HG02678 (cell line): ENCODE measurements around the gene PEBP1.

Source experiments
- ATAC-seq: cut with Tn5 transposase; IDR thresholded peaks from one replicate; pipeline ENCODE4 v1.9.1; 2021; ENCODE audit warnings: mild to moderate bottlenecking, moderate library complexity; ENCODE audit not compliant: unreplicated experiment

The PEBP1 gene

GRCh38 chr12:118135788-118136558 is at the start of gene PEBP1:
Gene PEBP1 (plus strand): TSS chr12:118136124. CDS start chr12:118136210, 86 bp downstream.
- ATAC-seq, result peak; percentile 96

DNA sequence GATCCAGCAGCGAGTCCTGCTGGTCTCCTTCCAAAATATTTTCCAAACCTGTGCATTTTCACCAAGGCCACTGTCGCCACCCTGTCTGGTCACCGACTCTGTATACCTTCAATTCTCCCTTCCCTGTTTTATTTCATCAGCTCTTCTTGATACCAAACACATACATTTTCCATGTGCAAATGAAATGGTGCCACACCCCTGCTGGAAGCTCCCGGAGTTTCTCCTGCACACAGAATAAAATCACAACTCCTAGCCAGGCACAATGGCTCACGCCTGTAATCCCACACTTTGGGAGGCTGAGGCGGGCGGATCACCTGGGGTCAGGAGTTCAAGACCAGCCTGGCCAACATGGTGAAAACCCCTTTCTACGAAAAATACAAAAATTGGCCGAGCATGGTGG is 46.1 kb upstream of the PEBP1 start:
- ATAC-seq, result no peak

- ATAC-seq, result no peak
Observed at GRCh38 chr12:118094039-118094438, 41.9 kb upstream of the PEBP1 start.

GRCh38 chr12:118098401-118098800 is 37.5 kb upstream of the PEBP1 start:
- no peak for ATAC-seq

DNA sequence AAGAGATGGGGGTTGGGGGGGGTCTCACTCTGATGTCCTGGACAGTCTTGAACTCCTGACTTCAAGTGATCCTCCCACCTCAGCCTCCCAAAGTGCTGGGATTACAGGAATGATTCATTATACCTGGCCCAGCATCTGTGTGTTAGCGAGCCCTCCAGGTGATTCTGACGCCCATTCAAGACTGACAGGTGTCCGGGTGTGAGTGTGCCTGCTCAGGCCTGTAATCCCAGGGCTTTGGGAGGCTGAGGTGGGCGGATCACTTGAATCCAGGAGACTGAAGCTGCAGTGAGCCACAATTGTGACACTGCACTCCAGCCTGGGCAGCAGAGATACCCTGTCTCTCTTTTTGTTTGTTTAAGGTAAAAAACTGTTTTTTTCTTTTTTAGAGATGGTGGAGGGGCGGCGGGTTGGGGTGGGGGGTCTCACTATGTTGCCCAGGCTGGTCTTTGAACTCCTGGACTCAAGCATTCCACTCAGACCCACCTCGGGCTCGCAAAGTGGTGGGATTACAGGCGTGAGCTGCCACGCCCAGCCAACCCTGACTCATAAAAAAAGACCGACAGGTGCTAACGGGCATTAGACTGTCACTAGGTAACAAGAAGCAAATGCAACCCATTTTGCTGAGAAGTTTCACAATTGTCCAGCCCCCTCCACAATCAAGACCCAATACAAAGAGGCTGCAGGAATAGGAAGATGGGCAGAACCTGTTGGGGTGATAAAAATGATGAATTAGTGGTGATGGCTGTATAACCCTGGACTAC is 36.8 kb upstream of the PEBP1 start:
- ATAC-seq, result no peak

DNA sequence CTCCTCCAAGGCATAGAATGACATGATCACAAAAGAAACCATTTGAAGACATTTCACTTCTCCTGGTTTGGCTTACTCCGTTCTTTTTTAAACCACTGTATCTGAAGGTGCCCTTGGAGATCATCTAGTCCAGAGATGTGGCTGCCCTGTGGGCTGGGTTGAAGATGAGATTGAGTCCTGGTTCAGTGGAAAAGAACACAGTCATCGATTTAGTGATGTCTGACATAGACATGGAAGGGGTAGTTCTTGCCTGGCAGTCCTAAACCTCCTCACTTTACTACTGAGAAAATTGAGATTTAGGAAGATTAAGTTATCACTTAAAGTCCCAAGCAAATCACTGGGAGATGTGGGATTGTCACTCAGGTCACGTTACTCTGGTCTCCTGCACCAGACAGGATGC is 34.9 kb upstream of the PEBP1 start:
- ATAC-seq, result no peak

GRCh38 chr12:118102070-118102469 is 33.9 kb upstream of the PEBP1 start:
- no peak for ATAC-seq

- ATAC-seq, result no peak
Observed at GRCh38 chr12:118102609-118103008, 33.3 kb upstream of the PEBP1 start.

- ATAC-seq, result no peak
Observed at GRCh38 chr12:118103201-118103600, 32.7 kb upstream of the PEBP1 start.

- no peak for ATAC-seq
Observed at GRCh38 chr12:118103601-118104382, 32.1 kb upstream of the PEBP1 start, which contains the start of gene VSIG10. Gene VSIG10 (minus strand): TSS chr12:118104011. CDS start chr12:118103671, 340 bp downstream.

GRCh38 chr12:118107011-118107410 is 28.9 kb upstream of the PEBP1 start:
- ATAC-seq, result no peak

GRCh38 chr12:118107694-118108093 is 28.2 kb upstream of the PEBP1 start:
- ATAC-seq, result no peak

DNA sequence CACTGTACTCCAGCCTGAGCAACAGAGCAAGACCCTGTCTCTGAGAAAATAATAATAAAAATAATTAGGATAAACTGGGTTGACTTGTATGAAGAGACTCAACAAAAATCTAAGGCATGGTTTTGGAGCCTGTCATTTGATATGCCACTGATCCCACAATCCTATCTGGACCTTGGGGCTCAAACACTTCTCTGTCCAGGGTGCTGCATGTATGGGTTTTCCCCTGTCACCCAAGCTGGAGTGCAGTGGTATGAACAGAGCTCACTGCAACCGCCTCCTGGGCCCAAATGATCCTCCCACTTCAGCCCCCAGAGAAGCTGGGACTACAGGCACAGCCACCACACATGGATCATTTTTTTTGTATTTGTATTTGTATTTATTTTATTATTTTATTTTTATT is 26.8 kb upstream of the PEBP1 start:
- no peak for ATAC-seq

DNA sequence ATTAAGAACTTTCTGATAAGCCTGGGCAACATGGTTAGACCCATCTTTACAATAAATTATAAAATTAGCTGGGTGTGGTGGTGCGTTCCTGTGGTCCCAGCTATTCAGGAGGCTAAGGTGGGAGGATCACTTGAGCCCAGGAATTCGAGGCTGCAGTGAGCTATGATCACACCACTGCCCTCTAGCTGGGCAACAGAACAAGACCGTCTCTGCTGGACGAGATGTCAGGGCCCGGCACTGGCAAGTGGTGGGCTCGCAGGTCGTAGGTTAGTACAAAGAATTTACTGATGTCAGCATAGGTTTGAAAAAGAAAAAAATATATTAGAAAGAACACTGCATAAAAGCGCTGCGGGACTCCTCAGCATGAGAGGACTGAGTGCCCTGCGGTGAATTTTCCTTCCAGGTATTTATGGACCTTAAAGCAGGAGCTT is 16.5 kb upstream of the PEBP1 start:
- ATAC-seq, result no peak

- peak; percentile 66 for ATAC-seq
Observed at GRCh38 chr12:118120579-118121363, 15.2 kb upstream of the PEBP1 start.

- no peak for ATAC-seq
Observed at GRCh38 chr12:118122264-118122663, 13.7 kb upstream of the PEBP1 start.

GRCh38 chr12:118124333-118124874 is 11.5 kb upstream of the PEBP1 start:
- ATAC-seq, result no peak

- ATAC-seq, result no peak
Observed at GRCh38 chr12:118125743-118126118, 10.2 kb upstream of the PEBP1 start.

GRCh38 chr12:118126119-118126757 is 9.7 kb upstream of the PEBP1 start:
- no peak for ATAC-seq

GRCh38 chr12:118127867-118128266 is 8.1 kb upstream of the PEBP1 start:
- ATAC-seq, result no peak
